DMS53 treated with DMSO at 0.1 percent for 48 hours (cell line): Measurements from ENCODE around the gene PPFIBP1.
"Not testable (repeated sequence)": the region's sequence is repeated elsewhere in the genome, so short reads cannot be mapped to it uniquely, and the experiment has no call there.

ENCODE experiments used
- DNase-seq: peaks from one replicate; lab custom pipeline; 2025; ENCODE audit not compliant: unreplicated experiment; lab: John Stamatoyannopoulos, UW

PPFIBP1 gene

GRCh38 chr12:27541031-27541719 is 17.2 kb downstream of the PPFIBP1 start:
- DNase-seq: no peak

GRCh38 chr12:27542628-27543027 is 18.6 kb downstream of the PPFIBP1 start:
- DNase-seq: no peak

GRCh38 chr12:27544858-27545257 is 20.9 kb downstream of the PPFIBP1 start:
- not testable (repeated sequence) for DNase-seq

- no peak for DNase-seq
Observed at GRCh38 chr12:27545665-27546064, 21.7 kb downstream of the PPFIBP1 start.

- no peak for DNase-seq
Observed at GRCh38 chr12:27547592-27547991, 23.6 kb downstream of the PPFIBP1 start.

- no peak for DNase-seq
Observed at GRCh38 chr12:27548301-27549199, 24.5 kb downstream of the PPFIBP1 start.

GRCh38 chr12:27549236-27549800 is 25.3 kb downstream of the PPFIBP1 start:
- DNase-seq: no peak

GRCh38 chr12:27549801-27550652 is 26.0 kb downstream of the PPFIBP1 start:
- DNase-seq: no peak

- no peak for DNase-seq
Observed at GRCh38 chr12:27550653-27550975, 26.6 kb downstream of the PPFIBP1 start.

GRCh38 chr12:27551172-27551840 is 27.3 kb downstream of the PPFIBP1 start:
- DNase-seq: no peak

- no peak for DNase-seq
Observed at GRCh38 chr12:27552235-27552634, 28.2 kb downstream of the PPFIBP1 start.

- no peak for DNase-seq
Observed at GRCh38 chr12:27552886-27553560, 29.0 kb downstream of the PPFIBP1 start.

GRCh38 chr12:27553941-27554340 is 29.9 kb downstream of the PPFIBP1 start:
- DNase-seq: no peak

- DNase-seq: no peak
Observed at GRCh38 chr12:27554421-27555186, 30.6 kb downstream of the PPFIBP1 start.

- no peak for DNase-seq
Observed at GRCh38 chr12:27555361-27555760, 31.4 kb downstream of the PPFIBP1 start.

- DNase-seq: no peak
Observed at GRCh38 chr12:27555925-27556778, 32.1 kb downstream of the PPFIBP1 start.

- DNase-seq: no peak
Observed at GRCh38 chr12:27560126-27560525, 36.1 kb downstream of the PPFIBP1 start.
